DMS114 treated with DMSO at 0.1 percent for 48 hours (cell line): ENCODE measurements around the gene FIBCD1.

Experiments used
- DNase-seq: peaks from one replicate; lab custom pipeline; 2025; ENCODE audit not compliant: unreplicated experiment; lab: John Stamatoyannopoulos, UW

Gene FIBCD1

GRCh38 chr9:130862747-130863146 lies 76.3 kb downstream of the FIBCD1 start:
- DNase-seq: no peak

- no peak for DNase-seq
Observed at GRCh38 chr9:130862217-130862616, 76.8 kb downstream of the FIBCD1 start.

GRCh38 chr9:130861372-130862180 lies 77.5 kb downstream of the FIBCD1 start:
- DNase-seq: no peak

GRCh38 chr9:130860458-130861316 lies 78.4 kb downstream of the FIBCD1 start:
- no peak for DNase-seq

- no peak for DNase-seq
Observed at GRCh38 chr9:130858739-130859705, 80.0 kb downstream of the FIBCD1 start.

- DNase-seq: no peak
Observed at GRCh38 chr9:130857864-130858738, 80.9 kb downstream of the FIBCD1 start.

- DNase-seq: no peak
Observed at GRCh38 chr9:130856474-130856873, 82.6 kb downstream of the FIBCD1 start.

GRCh38 chr9:130854835-130855234 lies 84.2 kb downstream of the FIBCD1 start:
- DNase-seq: no peak

- DNase-seq: no peak
Observed at GRCh38 chr9:130854092-130854491, 85.0 kb downstream of the FIBCD1 start.

GRCh38 chr9:130852801-130853200 lies 86.2 kb downstream of the FIBCD1 start:
- no peak for DNase-seq
